Measurements from ENCODE around the gene CRHR2.

DNA sequence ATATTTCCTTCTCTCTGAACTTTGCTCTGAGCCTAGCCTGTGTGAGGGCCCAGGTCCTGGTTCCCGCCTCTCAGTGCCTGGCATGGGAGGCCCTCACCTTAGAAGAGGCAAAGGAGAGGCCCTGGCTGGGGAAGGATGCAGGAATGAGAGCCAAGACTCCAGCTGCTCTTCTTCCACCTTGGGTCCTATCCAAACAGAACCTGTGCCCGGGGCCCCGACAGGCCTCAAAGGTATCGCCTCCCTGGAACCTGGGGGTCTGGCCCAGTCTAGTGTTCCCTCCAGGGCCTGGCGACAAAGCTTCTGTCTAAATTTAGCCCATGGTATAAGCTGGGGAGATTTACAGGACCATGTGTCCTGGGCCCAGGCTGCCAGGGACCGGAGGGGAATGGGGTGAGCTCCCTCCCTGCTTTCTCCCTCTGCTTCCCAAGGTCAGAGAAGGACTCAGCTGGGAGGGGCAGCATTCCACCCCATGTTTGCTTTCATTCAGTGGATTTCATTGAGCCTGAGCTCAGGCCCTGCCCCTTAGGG lies 12.0 kb upstream of the CRHR2 start:
- TF ChIP-seq, protein P1, sequence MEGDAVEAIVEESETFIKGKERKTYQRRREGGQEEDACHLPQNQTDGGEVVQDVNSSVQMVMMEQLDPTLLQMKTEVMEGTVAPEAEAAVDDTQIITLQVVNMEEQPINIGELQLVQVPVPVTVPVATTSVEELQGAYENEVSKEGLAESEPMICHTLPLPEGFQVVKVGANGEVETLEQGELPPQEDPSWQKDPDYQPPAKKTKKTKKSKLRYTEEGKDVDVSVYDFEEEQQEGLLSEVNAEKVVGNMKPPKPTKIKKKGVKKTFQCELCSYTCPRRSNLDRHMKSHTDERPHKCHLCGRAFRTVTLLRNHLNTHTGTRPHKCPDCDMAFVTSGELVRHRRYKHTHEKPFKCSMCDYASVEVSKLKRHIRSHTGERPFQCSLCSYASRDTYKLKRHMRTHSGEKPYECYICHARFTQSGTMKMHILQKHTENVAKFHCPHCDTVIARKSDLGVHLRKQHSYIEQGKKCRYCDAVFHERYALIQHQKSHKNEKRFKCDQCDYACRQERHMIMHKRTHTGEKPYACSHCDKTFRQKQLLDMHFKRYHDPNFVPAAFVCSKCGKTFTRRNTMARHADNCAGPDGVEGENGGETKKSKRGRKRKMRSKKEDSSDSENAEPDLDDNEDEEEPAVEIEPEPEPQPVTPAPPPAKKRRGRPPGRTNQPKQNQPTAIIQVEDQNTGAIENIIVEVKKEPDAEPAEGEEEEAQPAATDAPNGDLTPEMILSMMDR (IDR thresholded peaks at IDR 0.05; ENCODE audit: low read length): no peak
- no peak for TF ChIP-seq EZH2 (IDR thresholded peaks at IDR 0.05; ENCODE audit: borderline replicate concordance, low read length)
